HTERT RPE-1 (cell line): ENCODE data around the gene MMP3.
"Not testable (repeated sequence)": the region's sequence is repeated elsewhere in the genome, so short reads cannot be mapped to it uniquely, and the experiment has no call there.

ENCODE experiments used
- in situ Hi-C: fragments of 300-500 bp; cut with MboI; formaldehyde crosslinking; loops from 4 replicates; pipeline ENCODE4 v1.14.3; 2020; ENCODE audit warnings: low sequenced_read_pairs

MMP3 gene

GRCh38 chr11:102843489-102843888 lies at the start of gene MMP3:
Gene MMP3, minus strand, starts transcription at chr11:102843609. Its CDS starts 63 bp downstream, at chr11:102843546.
- in situ Hi-C loops, result no loop called here

- in situ Hi-C loops, result no loop called here
Measured at GRCh38 chr11:102891736-102892135, 48.3 kb upstream of the MMP3 start.

- in situ Hi-C loops, result no loop called here
Measured at GRCh38 chr11:102886999-102887398, 43.6 kb upstream of the MMP3 start.

- in situ Hi-C loops, result no loop called here
Measured at GRCh38 chr11:102883141-102883540, 39.7 kb upstream of the MMP3 start.

- in situ Hi-C loops, result no loop called here
Measured at GRCh38 chr11:102882389-102883024, 39.1 kb upstream of the MMP3 start.

GRCh38 chr11:102879801-102880200 lies 36.4 kb upstream of the MMP3 start:
- in situ Hi-C loops, result no loop called here

GRCh38 chr11:102878595-102878994 lies 35.2 kb upstream of the MMP3 start:
- in situ Hi-C loops, result no loop called here

GRCh38 chr11:102874852-102875251 lies 31.4 kb upstream of the MMP3 start, which contains the start of gene MMP12:
Gene MMP12, minus strand, starts transcription at chr11:102874982. Its CDS starts 45 bp downstream, at chr11:102874937.
- in situ Hi-C loops, result no loop called here

GRCh38 chr11:102869354-102869964 lies 26.1 kb upstream of the MMP3 start:
- in situ Hi-C loops, result not testable (repeated sequence)

- in situ Hi-C loops, result no loop called here
Measured at GRCh38 chr11:102868339-102868738, 24.9 kb upstream of the MMP3 start.

GRCh38 chr11:102864724-102865123 lies 21.3 kb upstream of the MMP3 start:
- in situ Hi-C loops, result no loop called here

GRCh38 chr11:102853956-102854355 lies 10.5 kb upstream of the MMP3 start:
- in situ Hi-C loops, result no loop called here

GRCh38 chr11:102853055-102853454 lies 9.6 kb upstream of the MMP3 start:
- in situ Hi-C loops, result no loop called here

GRCh38 chr11:102850973-102851745 lies 7.8 kb upstream of the MMP3 start:
- in situ Hi-C loops, result no loop called here

- in situ Hi-C loops, result no loop called here
Measured at GRCh38 chr11:102849311-102849710, 5.9 kb upstream of the MMP3 start.

GRCh38 chr11:102846292-102846691 lies 2.9 kb upstream of the MMP3 start:
- in situ Hi-C loops, result no loop called here

- in situ Hi-C loops, result no loop called here
Measured at GRCh38 chr11:102842930-102843329, 479 bp downstream of the MMP3 start.

- in situ Hi-C loops, result no loop called here
Measured at GRCh38 chr11:102840018-102840417, 3.4 kb downstream of the MMP3 start.

- in situ Hi-C loops, result no loop called here
Measured at GRCh38 chr11:102837646-102838045, 5.8 kb downstream of the MMP3 start.

GRCh38 chr11:102837156-102837555 lies 6.3 kb downstream of the MMP3 start:
- in situ Hi-C loops, result no loop called here

GRCh38 chr11:102836290-102836875 lies 7.0 kb downstream of the MMP3 start:
- in situ Hi-C loops, result no loop called here

GRCh38 chr11:102833731-102834130 lies 9.7 kb downstream of the MMP3 start:
- in situ Hi-C loops, result no loop called here
